IMR-90 (cell line): ENCODE results near the gene MYT1. TPM values are rescaled to one million over a fixed set of nuclear protein-coding genes. Genes with fewer than 3 reads are reported as not detected.
A peak's percentile ranks its signal among the peaks of the same experiment; 100 is the strongest.

ENCODE experiments used
- ATAC-seq: fragments of 200-7000 bp; cut with Tn5 transposase; 2 replicates; pipeline ENCODE4 v1.9.1; 2020; ENCODE audit warnings: low read depth, mild to moderate bottlenecking, moderate library complexity
- BruUV-seq: library from RNA; stranded (reverse); fragments of 400-500 nt; replicated peaks from 2 replicates; lab custom pipeline; 2021; lab: Mats Ljungman, UMichigan
- CTCF ChIA-PET: fragments of 300-600 bp; formaldehyde crosslinking; extraction: SDS; loops from one replicate; lab custom pipeline; 2021; ENCODE audit warnings: antibody characterized with exemption; lab: Yijun Ruan, JAX
- POLR2A ChIA-PET: fragments of 300-600 bp; sonication (Branson Sonifier 250); formaldehyde crosslinking; loops from one replicate; lab custom pipeline; 2022; ENCODE audit warnings: antibody characterized with exemption; ENCODE audit not compliant: unreplicated experiment; lab: Charles Lee
- DNase-seq: peaks from one replicate; pipeline ENCODE4 v3.0.0; 2013
- H2AFZ ChIP-seq: replicated peaks from 2 replicates; pipeline ENCODE3; 2013; ENCODE audit warnings: low read length, mild to moderate bottlenecking; ENCODE audit not compliant: poor library complexity
- H2AK5ac ChIP-seq: 2 replicates; pipeline ENCODE4 v1.6.1; 2013; ENCODE audit warnings: low read depth, low read length, inconsistent platforms
- H2AK9ac ChIP-seq: replicated peaks from 2 replicates; pipeline ENCODE3; 2013; ENCODE audit warnings: mild to moderate bottlenecking, low read depth, low read length, moderate library complexity; ENCODE audit not compliant: poor library complexity
- H2BK120ac ChIP-seq: 2 replicates; pipeline ENCODE4 v1.6.1; 2013; ENCODE audit warnings: low read depth, low read length, inconsistent platforms
- H2BK15ac ChIP-seq: 3 replicates; pipeline ENCODE4 v1.6.1; 2013; ENCODE audit warnings: low read depth, low read length, inconsistent platforms
- H2BK20ac ChIP-seq: 2 replicates; pipeline ENCODE4 v1.6.1; 2013; ENCODE audit warnings: low read depth, mild to moderate bottlenecking, inconsistent platforms, low read length, moderate library complexity
- H2BK5ac ChIP-seq: 2 replicates; pipeline ENCODE4 v1.6.1; 2013; ENCODE audit warnings: mild to moderate bottlenecking, low read depth, low read length, inconsistent platforms; ENCODE audit not compliant: poor library complexity, severe bottlenecking
- H3K14ac ChIP-seq: replicated peaks from 2 replicates; pipeline ENCODE4 v1.6.1; 2013; ENCODE audit warnings: low read depth, low read length, inconsistent platforms
- H3K18ac ChIP-seq: 2 replicates; pipeline ENCODE4 v1.6.1; 2013; ENCODE audit warnings: low read depth, low read length, control low read depth
- H3K23ac ChIP-seq: 2 replicates; pipeline ENCODE4 v1.6.1; 2013; ENCODE audit warnings: low read depth, low read length, inconsistent platforms
- H3K27ac ChIP-seq: 2 replicates; pipeline ENCODE4 v1.5.1; 2013; ENCODE audit warnings: mild to moderate bottlenecking, control low read depth, low read length; ENCODE audit not compliant: insufficient read depth
- H3K27me3 ChIP-seq: 2 replicates; pipeline ENCODE4 v1.6.1; 2013; ENCODE audit warnings: low read length; ENCODE audit not compliant: control insufficient read depth, insufficient read depth
- H3K36me3 ChIP-seq: 2 replicates; pipeline ENCODE4 v1.6.1; 2013; ENCODE audit warnings: low read length, mixed read lengths; ENCODE audit not compliant: control insufficient read depth, insufficient read depth
- H3K4ac ChIP-seq: 2 replicates; pipeline ENCODE4 v1.6.1; 2013; ENCODE audit warnings: low read depth, low read length, inconsistent platforms
- H3K4me1 ChIP-seq: 2 replicates; pipeline ENCODE4 v1.6.1; 2013; ENCODE audit warnings: low read length, mixed read lengths; ENCODE audit not compliant: control insufficient read depth, insufficient read depth
- H3K4me2 ChIP-seq: 2 replicates; pipeline ENCODE4 v1.6.1; 2013; ENCODE audit warnings: low read depth, mild to moderate bottlenecking, control low read depth, low read length, moderate library complexity
- H3K4me3 ChIP-seq: 2 replicates; pipeline ENCODE4 v1.5.1; 2013; ENCODE audit warnings: low read depth, mild to moderate bottlenecking, control low read depth, low read length, moderate library complexity; ENCODE audit not compliant: insufficient read depth
- H3K56ac ChIP-seq: 2 replicates; pipeline ENCODE4 v1.6.1; 2013; ENCODE audit warnings: low read length, inconsistent platforms; ENCODE audit not compliant: insufficient read depth; ENCODE audit errors: extremely low read depth
- H3K79me1 ChIP-seq, 2 experiments: 2 replicates each; pipeline ENCODE4 v1.6.1; 2013; ENCODE audit warnings: low read length in 2 of 2, inconsistent platforms in 1 of 2, low read depth in 1 of 2
- H3K9ac ChIP-seq: 2 replicates; pipeline ENCODE4 v1.6.1; 2013; ENCODE audit warnings: low read depth, low read length, control low read depth
- H3K9me1 ChIP-seq: 2 replicates; pipeline ENCODE4 v1.6.1; 2013; ENCODE audit warnings: low read length, inconsistent platforms; ENCODE audit not compliant: insufficient read depth
- H3K9me3 ChIP-seq: 2 replicates; pipeline ENCODE4 v1.6.1; 2013; ENCODE audit warnings: low read length; ENCODE audit not compliant: control insufficient read depth, insufficient read depth
- H4K20me1 ChIP-seq: 2 replicates; pipeline ENCODE4 v1.6.1; 2013; ENCODE audit warnings: low read length, inconsistent platforms; ENCODE audit not compliant: insufficient read depth
- H4K5ac ChIP-seq: 2 replicates; pipeline ENCODE4 v1.6.1; 2013; ENCODE audit warnings: mild to moderate bottlenecking, low read depth, low read length, control low read depth
- H4K8ac ChIP-seq, 2 experiments: 2 replicates each; pipeline ENCODE4 v1.6.1; 2013; ENCODE audit warnings: low read depth in 2 of 2, low read length in 2 of 2, control low read depth in 1 of 2, inconsistent platforms in 1 of 2
- H4K91ac ChIP-seq: 2 replicates; pipeline ENCODE4 v1.6.1; 2013; ENCODE audit warnings: low read depth, low read length, inconsistent platforms; ENCODE audit not compliant: insufficient read depth
- CEBPB ChIP-seq: IDR thresholded peaks from 2 replicates; pipeline ENCODE4 v1.6.1; 2012; ENCODE audit warnings: low read depth, low read length, improper control_type of control experiment
- CHD1 ChIP-seq: IDR thresholded peaks from 2 replicates; pipeline ENCODE4 v1.6.1; 2012; ENCODE audit warnings: low read depth, low read length, improper control_type of control experiment
- ELK1 ChIP-seq: fragments of 150-350 bp; IDR thresholded peaks from 2 replicates; pipeline ENCODE4 v1.6.1; 2016; ENCODE audit warnings: low read depth, mild to moderate bottlenecking, low read length, moderate library complexity, borderline replicate concordance
- MXI1 ChIP-seq: IDR thresholded peaks from 2 replicates; pipeline ENCODE4 v1.6.1; 2012; ENCODE audit warnings: low read depth, mild to moderate bottlenecking, low read length, moderate library complexity, borderline replicate concordance
- NFE2L2 ChIP-seq: fragments of 150-350 bp; IDR thresholded peaks from 2 replicates; pipeline ENCODE4 v1.6.1; 2016; ENCODE audit warnings: low read depth, mild to moderate bottlenecking, low read length
- RAD21 ChIP-seq: IDR thresholded peaks from 2 replicates; pipeline ENCODE4 v1.6.1; 2012; ENCODE audit warnings: low read length, improper control_type of control experiment
- SMC3 ChIP-seq: fragments of 150-350 bp; IDR thresholded peaks from 2 replicates; pipeline ENCODE4 v1.6.1; 2016; ENCODE audit warnings: low read depth, mild to moderate bottlenecking, antibody characterized with exemption, low read length, moderate library complexity
- USF2 ChIP-seq: fragments of 150-350 bp; IDR thresholded peaks from 2 replicates; pipeline ENCODE4 v1.6.1; 2017; ENCODE audit warnings: mild to moderate bottlenecking, antibody characterized with exemption, low read length, low read depth
- WGBS, 2 experiments: methylation state at CpG; one replicate each; pipeline versions ENCODE4 v1.1.5 to v1.1.7; 2013; ENCODE audit warnings: missing lambda C conversion rate in 2 of 2; ENCODE audit not compliant: insufficient read length in 1 of 2; ENCODE audit errors: extremely low coverage in 2 of 2; 5-methylcytosine and 5-hydroxymethylcytosine counted together
- dilution Hi-C: fragments of 300-500 bp; cut with HindIII; formaldehyde crosslinking; loops from one replicate; pipeline ENCODE4 v1.14.3; 2018; ENCODE audit warnings: low sequenced_read_pairs; ENCODE audit not compliant: unreplicated experiment
- in situ Hi-C: fragments of 300-500 bp; cut with MboI; formaldehyde crosslinking; loops from 3 replicates; pipeline ENCODE4 v1.14.3; 2019; ENCODE audit warnings: low sequenced_read_pairs, inconsistent platforms, mixed read lengths
- intact Hi-C: fragments of 100-400 bp; cut with micrococcal nuclease; formaldehyde crosslinking; loops from 2 replicates; pipeline ENCODE4 v1.10.0; 2022
- polyA plus RNA-seq, 3 experiments: library from polyadenylated mRNA; depleted of rRNA; stranded (reverse); fragments of >200 nt; gene quantifications; 2 replicates each; pipeline ENCODE4 v1.2.3, GENCODE V29; 2012; ENCODE audit warnings: low replicate concordance in 1 of 3
- total RNA-seq: library from RNA; depleted of rRNA; stranded (reverse); fragments of >200 nt; gene quantifications from 2 replicates; pipeline ENCODE4 v1.2.3, GENCODE V29; 2012

Gene MYT1
- total and polyA plus RNA-seq, 2 of the 4 experiments (the other 2 are of a cell fraction): not detected

- Histone ChIP-seq H3K79me1 (peaks cover 9 to 15% of the 10 kb centered on the region in 2 experiments; a peak in 3 of 4 replicates), H2AK5ac (no peak overlapping the region), H4K91ac (no peak overlapping the region), H4K8ac (no peak overlapping the region), H3K56ac (no peak overlapping the region), H3K18ac (no peak overlapping the region), H4K20me1 (0 out of 2 replicates have a peak, but pooled peaks cover 9% of the 10 kb centered on the region), H3K9me1 (peaks cover 13% of the 10 kb centered on the region), H3K9me3 (no peaks in the 10 kb centered on the region), H3K36me3 (peaks cover 17% of the 10 kb centered on the region), H3K4ac (no peak overlapping the region), H3K4me2 (no peak overlapping the region), H3K9ac (no peak overlapping the region), H3K27me3 (no peaks in the 10 kb centered on the region), H3K14ac (no peak overlapping the region), H3K4me3 (no peak overlapping the region), H3K27ac (no peak overlapping the region), H2BK20ac (no peak overlapping the region), H2AFZ (peak overlapping the region; percentile 17), H2BK15ac (no peak overlapping the region), H2AK9ac (peak overlapping the region; percentile 35), H3K4me1 (no peaks in the 10 kb centered on the region; the same call in 1 of the 2 replicates), H2BK120ac (no peak overlapping the region), H2BK5ac (no peak overlapping the region), H3K23ac (no peak overlapping the region), H4K5ac (no peak overlapping the region)
- dilution Hi-C loops: no loop called here
- DNase-seq: no peak
- no peak for TF ChIP-seq USF2
- TF ChIP-seq ELK1: no peak
- TF ChIP-seq MXI1: no peak
- TF ChIP-seq RAD21: no peak
- TF ChIP-seq CHD1: no peak
- TF ChIP-seq CEBPB: no peak
- TF ChIP-seq NFE2L2: no peak
- no peak for TF ChIP-seq SMC3
- no peak for ATAC-seq
- ChIA-PET CTCF (no interaction called here), POLR2A (no interaction called here)
- WGBS, 2 experiments: 99% methylated on average over 12 of the region's 53 CpGs; no CpG with 5 or more reads in 1 of the 2 experiments
- in situ Hi-C loops: no loop called here
- no TSS peak for BruUV-seq
- intact Hi-C loops: no loop called here
Measured at GRCh38 chr20:64269604-64270411, 105.6 kb downstream of the MYT1 start.
